H1 (cell line): ENCODE results near the gene LHFPL3. TPM values are rescaled to one million over a fixed set of nuclear protein-coding genes. Genes with fewer than 3 reads are reported as not detected.
A peak's percentile ranks its signal among the peaks of the same experiment; 100 is the strongest.
"Not testable (repeated sequence)": the region's sequence is repeated elsewhere in the genome, so short reads cannot be mapped to it uniquely, and the experiment has no call there.

Source experiments
- CTCF ChIA-PET: fragments of 300-600 bp; sonication (Branson Sonifier 250); formaldehyde crosslinking; loops from one replicate; lab custom pipeline; 2021; ENCODE audit not compliant: partially characterized antibody; lab: Charles Lee
- POLR2A ChIA-PET: fragments of 300-600 bp; sonication (Branson Sonifier 250); formaldehyde crosslinking; loops from one replicate; lab custom pipeline; 2021; ENCODE audit warnings: inconsistent platforms; ENCODE audit not compliant: partially characterized antibody; lab: Charles Lee
- DNase-seq, 2 experiments: peaks; one replicate each; pipeline versions ENCODE4 v3.0.0 to v3.0.0-alpha.2; 2010 to 2022; ENCODE audit warnings: low spot score in 2 of 2, low read depth in 1 of 2, mixed read lengths in 1 of 2
- FAIRE-seq: peaks from 2 replicates; lab custom pipeline; 2011; peaks lifted over from hg19 to GRCh38; lab: Jason Lieb, UNC
- H2AFZ ChIP-seq: 2 replicates; pipeline ENCODE4 v1.8.1; 2012; ENCODE audit warnings: low read length, inconsistent platforms
- H2AK5ac ChIP-seq: 2 replicates; pipeline ENCODE4 v1.6.1; 2013; ENCODE audit warnings: low read depth, low read length
- H2BK120ac ChIP-seq: replicated peaks from 2 replicates; pipeline ENCODE3; 2013; ENCODE audit warnings: low read depth, low read length, inconsistent platforms
- H2BK12ac ChIP-seq: 2 replicates; pipeline ENCODE4 v1.6.1; 2013; ENCODE audit warnings: low read depth, low read length
- H2BK15ac ChIP-seq: 2 replicates; pipeline ENCODE4 v1.6.1; 2013; ENCODE audit warnings: low read length
- H2BK20ac ChIP-seq: 2 replicates; pipeline ENCODE4 v1.6.1; 2013; ENCODE audit warnings: low read length
- H2BK5ac ChIP-seq: 2 replicates; pipeline ENCODE4 v1.6.1; 2013; ENCODE audit warnings: low read depth, low read length
- H3K14ac ChIP-seq: 2 replicates; pipeline ENCODE4 v1.6.1; 2013; ENCODE audit warnings: inconsistent platforms; ENCODE audit not compliant: insufficient read length
- H3K18ac ChIP-seq: 2 replicates; pipeline ENCODE4 v1.6.1; 2013; ENCODE audit warnings: low read length; ENCODE audit errors: extremely low read depth
- H3K23ac ChIP-seq: 2 replicates; pipeline ENCODE4 v1.6.1; 2013; ENCODE audit warnings: inconsistent platforms; ENCODE audit not compliant: insufficient read length
- H3K23me2 ChIP-seq: 2 replicates; pipeline ENCODE4 v1.6.1; 2013; ENCODE audit warnings: low read depth, low read length
- H3K27ac ChIP-seq: 2 replicates; pipeline ENCODE4 v1.6.1; 2011; ENCODE audit warnings: low read depth, low read length, inconsistent platforms
- H3K27me3 ChIP-seq, 4 experiments: replicated peaks in 1 of 4; 1 replicate in 1 of 4; 2 replicates in 3 of 4; pipeline versions ENCODE4 v1.6.1 to v1.8.1; 2011 to 2013; ENCODE audit warnings: low read length in 3 of 4, mild to moderate bottlenecking in 3 of 4, inconsistent platforms in 2 of 4, mixed read lengths in 2 of 4, moderate library complexity in 1 of 4; ENCODE audit not compliant: control insufficient read depth in 3 of 4, insufficient read depth in 3 of 4; ENCODE audit errors: extremely low read depth in 1 of 4
- H3K36me3 ChIP-seq, 4 experiments: 2 replicates each; pipeline versions ENCODE4 v1.6.1 to v1.8.1; 2011 to 2013; ENCODE audit warnings: mild to moderate bottlenecking in 4 of 4, low read length in 3 of 4, moderate library complexity in 2 of 4, control low read depth in 1 of 4, inconsistent platforms in 1 of 4; ENCODE audit not compliant: insufficient read depth in 4 of 4, control insufficient read depth in 2 of 4
- H3K4ac ChIP-seq: replicated peaks from 2 replicates; pipeline ENCODE3; 2013; ENCODE audit warnings: low read length, low read depth, mixed read lengths, inconsistent platforms; ENCODE audit not compliant: insufficient read length
- H3K4me1 ChIP-seq, 4 experiments: replicated peaks in 1 of 4; 1 replicate in 1 of 4; 2 replicates in 3 of 4; pipeline versions ENCODE4 v1.6.1 to v1.8.1; 2011 to 2013; ENCODE audit warnings: low read length in 3 of 4, inconsistent platforms in 2 of 4, mixed read lengths in 1 of 4; ENCODE audit not compliant: insufficient read depth in 4 of 4, control insufficient read depth in 3 of 4
- H3K4me2 ChIP-seq, 2 experiments: 2 replicates each; pipeline versions ENCODE4 v1.6.1 to v1.8.1; 2011 to 2013; ENCODE audit warnings: low read depth in 2 of 2, low read length in 2 of 2, control low read depth in 1 of 2, inconsistent platforms in 1 of 2, mild to moderate bottlenecking in 1 of 2; ENCODE audit not compliant: insufficient read depth in 1 of 2
- H3K4me3 ChIP-seq, 4 experiments: fragments of 200-600, 300-600 bp in 1 of 4; sonication (generic), shearing (Covaris generic), sonication (Bioruptor Twin) in 1 of 4; 2 replicates each; pipeline versions ENCODE4 v1.5.1 to v1.8.1; 2011 to 2016; ENCODE audit warnings: low read length in 4 of 4, low read depth in 3 of 4, control low read depth in 2 of 4, inconsistent platforms in 2 of 4, mild to moderate bottlenecking in 2 of 4, mixed read lengths in 1 of 4, moderate library complexity in 1 of 4; ENCODE audit not compliant: insufficient read depth in 2 of 4; ENCODE audit errors: extremely low read depth in 1 of 4
- H3K56ac ChIP-seq: replicated peaks from 2 replicates; pipeline ENCODE3; 2013; ENCODE audit warnings: low read depth, mild to moderate bottlenecking, mixed read lengths, low read length, inconsistent platforms; ENCODE audit not compliant: insufficient read length
- H3K79me1 ChIP-seq: 2 replicates; pipeline ENCODE4 v1.6.1; 2013; ENCODE audit warnings: low read depth, low read length, control low read depth
- H3K79me2 ChIP-seq, 2 experiments: 2 replicates each; pipeline versions ENCODE4 v1.6.1 to v1.8.1; 2012 to 2013; ENCODE audit warnings: low read length in 2 of 2, mild to moderate bottlenecking in 2 of 2, inconsistent platforms in 1 of 2; ENCODE audit not compliant: insufficient read depth in 2 of 2, control insufficient read depth in 1 of 2
- H3K9ac ChIP-seq, 4 experiments: replicated peaks in 1 of 4; 1 replicate in 1 of 4; 2 replicates in 3 of 4; pipeline versions ENCODE4 v1.6.1 to v1.8.1; 2011 to 2013; ENCODE audit warnings: low read depth in 3 of 4, low read length in 3 of 4, control low read depth in 2 of 4, mild to moderate bottlenecking in 2 of 4, moderate library complexity in 2 of 4, inconsistent platforms in 1 of 4; ENCODE audit errors: extremely low read depth in 1 of 4
- H3K9me3 ChIP-seq, 2 experiments: 2 replicates each; pipeline versions ENCODE4 v1.6.1 to v1.8.1; 2012 to 2013; ENCODE audit warnings: mild to moderate bottlenecking in 2 of 2, moderate library complexity in 2 of 2, control low read depth in 1 of 2, inconsistent platforms in 1 of 2, low read depth in 1 of 2, low read length in 1 of 2, mixed read lengths in 1 of 2; ENCODE audit not compliant: insufficient read depth in 2 of 2
- H4K20me1 ChIP-seq, 2 experiments: replicated peaks in 1 of 2; 2 replicates each; pipeline versions ENCODE3 to v1.8.1; 2011 to 2013; ENCODE audit warnings: inconsistent platforms in 2 of 2, low read length in 2 of 2, mild to moderate bottlenecking in 1 of 2; ENCODE audit not compliant: insufficient read depth in 2 of 2, control insufficient read depth in 1 of 2
- H4K5ac ChIP-seq: 2 replicates; pipeline ENCODE4 v1.6.1; 2013; ENCODE audit warnings: low read length, low read depth, mixed read lengths, inconsistent platforms; ENCODE audit not compliant: insufficient read length
- H4K8ac ChIP-seq: 2 replicates; pipeline ENCODE4 v1.8.0; 2013; ENCODE audit warnings: mild to moderate bottlenecking, moderate library complexity, low read length, inconsistent platforms; ENCODE audit not compliant: insufficient read depth; ENCODE audit errors: extremely low read depth
- H4K91ac ChIP-seq: replicated peaks from 2 replicates; pipeline ENCODE3; 2013; ENCODE audit warnings: low read length, mixed read lengths, inconsistent platforms; ENCODE audit not compliant: insufficient read length
- SIX5 ChIP-seq: IDR thresholded peaks from 2 replicates; pipeline ENCODE4 v1.6.1; 2011; ENCODE audit warnings: mild to moderate bottlenecking, low read depth, low read length
- WGBS, 2 experiments: shearing (Covaris generic) in 1 of 2; methylation state at CpG; one replicate each; pipeline versions ENCODE4 v1.1.6 to v1.1.7; 2013 to 2015; ENCODE audit warnings: low lambda C conversion rate in 2 of 2, mixed read lengths in 2 of 2, inconsistent platforms in 1 of 2, low coverage in 1 of 2, missing lambda C conversion rate in 1 of 2; ENCODE audit not compliant: insufficient replicate concordance in 2 of 2, insufficient coverage in 1 of 2, insufficient read length in 1 of 2; ENCODE audit errors: extremely low coverage in 1 of 2, missing lambda C conversion rate in 1 of 2; 5-methylcytosine and 5-hydroxymethylcytosine counted together
- polyA plus RNA-seq, 7 experiments: library from polyadenylated mRNA; depleted of rRNA in 3 of 7; stranded (reverse) in 5 of 7; unstranded in 2 of 7; fragments of >200 nt in 5 of 7; fragments of 200-250 nt in 2 of 7; gene quantifications; 1 replicate in 5 of 7; 2 replicates in 1 of 7; 4 replicates in 1 of 7; pipeline versions ENCODE4 v1.2.1 to v1.2.3, GENCODE V29; 2011 to 2013; ENCODE audit warnings: missing spikeins in 2 of 7, mixed read lengths in 2 of 7
- total RNA-seq: library from RNA; stranded (reverse); fragmentation: NEBNext Ultra II Directional; extraction: Animal tissue kit (Norgen Biotek cat#: 25700); gene quantifications from 2 replicates; pipeline ENCODE4 v1.2.1, GENCODE V29; 2021

Gene LHFPL3
- total and polyA plus RNA-seq, 2 of the 8 experiments (the other 6 are each of a cell fraction or from before 2014, with no cell fraction given): 0.24 to 0.50 TPM

DNA sequence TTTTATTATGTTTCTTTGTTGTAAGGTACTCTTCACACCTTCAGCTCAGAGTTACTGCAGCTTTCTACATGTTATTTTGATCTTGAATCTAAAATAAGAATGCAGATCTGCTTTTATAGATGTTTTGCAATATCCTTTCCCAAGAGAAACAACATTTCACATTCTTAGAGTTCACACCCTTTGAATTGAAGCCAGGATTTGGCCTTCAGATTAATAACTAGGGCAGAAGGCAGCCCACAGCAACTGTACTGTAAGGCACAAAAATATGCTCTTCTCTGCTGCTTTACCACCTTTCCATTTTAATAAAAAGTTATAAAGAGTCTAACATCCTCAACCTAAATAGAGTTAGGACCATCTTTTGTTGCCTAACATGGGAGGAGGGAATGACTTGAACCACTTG, 224.7 kb downstream of the LHFPL3 start:
- Histone ChIP-seq H4K8ac (no peak overlapping the region), H3K14ac (no peak overlapping the region), H3K18ac (no peak overlapping the region), H4K20me1 (no peaks in the 10 kb centered on the region), H3K27me3 (no peaks in the 10 kb centered on the region), H2BK15ac (no peak overlapping the region), H3K27ac (no peak overlapping the region), H3K4me3 (no peak overlapping the region), H3K4me1 (no peaks in the 10 kb centered on the region), H3K79me2 (no peaks in the 10 kb centered on the region), H2BK5ac (no peak overlapping the region), H3K36me3 (no peaks in the 10 kb centered on the region), H2BK20ac (no peak overlapping the region), H2AK5ac (no peak overlapping the region), H3K9ac (no peak overlapping the region), H3K9me3 (peaks cover 29 to 57% of the 10 kb centered on the region in 2 experiments), H2BK120ac (no peak overlapping the region), H2BK12ac (no peak overlapping the region), H4K91ac (no peak overlapping the region), H3K23me2 (no peaks in the 10 kb centered on the region), H3K23ac (no peak overlapping the region), H2AFZ (no peak overlapping the region), H3K4me2 (no peak overlapping the region), H4K5ac (no peak overlapping the region), H3K79me1 (no peaks in the 10 kb centered on the region), H3K4ac (no peak overlapping the region), H3K56ac (no peak overlapping the region)
- ChIA-PET CTCF (no interaction called here), POLR2A (no interaction called here)
- FAIRE-seq (no peak), DNase-seq (no peak)
- TF ChIP-seq SIX5: no peak

DNA sequence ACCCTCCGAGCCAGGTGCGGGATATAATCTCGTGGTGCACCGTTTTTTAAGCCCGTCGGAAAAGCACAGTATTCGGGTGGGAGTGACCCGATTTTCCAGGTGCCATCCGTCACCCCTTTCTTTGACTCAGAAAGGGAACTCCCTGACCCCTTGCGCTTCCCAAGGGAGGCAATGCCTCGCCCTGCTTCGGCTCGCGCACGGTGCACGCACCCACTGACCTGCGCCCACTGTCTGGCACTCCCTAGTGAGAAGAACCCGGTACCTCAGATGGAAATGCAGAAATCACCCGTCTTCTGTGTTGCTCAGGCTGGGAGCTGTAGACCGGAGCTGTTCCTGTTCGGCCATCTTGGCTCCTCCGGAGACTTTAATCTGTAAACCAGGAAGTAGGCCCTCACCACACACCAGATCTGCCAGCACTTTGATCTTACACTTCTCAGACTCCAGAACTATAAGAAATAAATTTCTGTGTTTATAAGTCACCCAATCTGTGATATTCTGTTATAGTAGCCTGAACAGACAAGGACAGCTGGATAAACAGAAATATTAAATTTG, 235.0 kb downstream of the LHFPL3 start:
- H3K4me1 ChIP-seq, CTCF ChIA-PET, H4K20me1 ChIP-seq, H3K56ac ChIP-seq, H2BK12ac ChIP-seq, H3K9ac ChIP-seq, H3K27me3 ChIP-seq, H2BK5ac ChIP-seq, H3K36me3 ChIP-seq, H2BK15ac ChIP-seq, H3K4me2 ChIP-seq, H4K5ac ChIP-seq, H4K8ac ChIP-seq, H2AK5ac ChIP-seq, H3K4me3 ChIP-seq, H3K14ac ChIP-seq, H2AFZ ChIP-seq, H3K4ac ChIP-seq, H3K79me1 ChIP-seq, H3K18ac ChIP-seq, H2BK120ac ChIP-seq, H4K91ac ChIP-seq, H3K23ac ChIP-seq, H3K79me2 ChIP-seq, H3K27ac ChIP-seq, FAIRE-seq, H3K23me2 ChIP-seq, POLR2A ChIA-PET, H2BK20ac ChIP-seq: not testable (repeated sequence)
- DNase-seq: peak in 1 of 2 experiments; percentile 44
- H3K9me3 ChIP-seq: peaks cover 18 to 24% of the 10 kb centered on the region in 2 experiments
- 82% methylated on average over 6 of the region's 22 CpGs; no CpG with 5 or more reads in 1 of the 2 experiments for WGBS, 2 experiments
